NCI-H526 treated with DMSO at 0.1 percent for 48 hours (cell line): ENCODE measurements around the gene PAAF1.

Source experiments
- DNase-seq: peaks from one replicate; lab custom pipeline; 2025; lab: John Stamatoyannopoulos, UW

PAAF1 gene

GRCh38 chr11:73945396-73945795 is 68.6 kb downstream of the PAAF1 start:
- DNase-seq: no peak

- DNase-seq: no peak
Observed at GRCh38 chr11:73946798-73947458, 70.1 kb downstream of the PAAF1 start.

DNA sequence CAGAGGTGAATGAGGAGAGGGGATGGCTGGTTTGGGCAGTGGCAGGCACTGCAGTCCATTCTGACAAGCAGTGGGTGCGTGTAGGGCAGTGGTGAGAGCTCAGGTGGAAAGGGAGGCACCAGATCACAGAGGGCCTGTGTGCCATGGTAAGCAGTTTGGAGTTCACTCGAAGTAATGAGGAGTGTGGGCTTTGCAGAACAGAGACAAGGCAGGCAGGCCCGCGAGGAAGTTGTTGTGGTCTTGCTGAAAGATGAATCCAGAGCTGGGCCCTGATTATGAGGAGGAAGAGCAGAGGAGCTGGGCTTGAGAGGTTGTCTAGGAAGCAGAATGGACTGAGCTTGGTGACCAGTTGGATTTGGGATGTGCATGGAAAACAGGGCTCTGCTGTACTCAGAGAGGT is 72.4 kb downstream of the PAAF1 start:
- no peak for DNase-seq

GRCh38 chr11:73949912-73950311 is 73.1 kb downstream of the PAAF1 start:
- DNase-seq: no peak

DNA sequence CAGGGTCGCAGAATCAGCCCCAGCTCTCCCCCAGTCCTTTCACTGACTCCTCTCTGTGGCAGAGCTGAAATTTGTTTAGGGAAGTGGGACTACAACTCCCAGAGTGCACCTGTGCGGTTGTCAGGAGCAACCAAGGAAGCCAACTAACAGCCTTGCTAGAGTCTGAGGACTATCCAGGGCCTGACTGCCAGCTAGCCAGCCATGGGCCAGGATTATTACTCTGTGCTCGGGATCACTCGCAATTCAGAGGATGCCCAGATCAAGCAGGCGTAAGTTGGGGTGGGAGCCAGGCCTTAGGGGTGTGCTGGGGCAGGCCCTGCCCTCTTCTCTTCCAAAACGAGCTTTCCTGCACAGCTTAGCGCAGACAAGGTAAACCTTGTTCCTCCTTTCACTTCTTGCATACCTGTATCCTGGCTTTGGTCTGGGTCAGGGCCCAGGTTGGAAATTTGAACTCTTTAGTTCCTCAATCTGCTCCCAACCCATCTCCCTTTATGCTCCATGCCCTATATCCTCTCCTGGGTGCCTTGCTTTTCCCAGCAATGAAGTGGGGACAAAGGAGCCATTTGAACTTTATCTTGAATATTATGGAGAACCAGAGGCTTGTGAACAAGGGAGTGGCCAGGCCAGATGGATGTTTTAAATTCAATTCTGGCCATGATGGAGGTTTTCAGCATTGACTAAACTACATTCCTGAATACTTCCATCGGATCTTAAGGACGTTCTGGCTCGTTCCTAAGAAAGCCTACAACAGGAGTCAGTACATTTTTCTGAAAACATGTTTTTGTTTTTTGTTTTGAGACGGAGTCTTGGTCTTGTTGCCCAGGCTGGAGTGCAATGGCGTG is 74.3 kb downstream of the PAAF1 start, which contains the start of gene DNAJB13:
DNAJB13 (plus strand) TSS at position 158 of the 842 bp plus-strand sequence; CDS start at position 202, 44 bp downstream.
- peak; percentile 11 for DNase-seq

DNA sequence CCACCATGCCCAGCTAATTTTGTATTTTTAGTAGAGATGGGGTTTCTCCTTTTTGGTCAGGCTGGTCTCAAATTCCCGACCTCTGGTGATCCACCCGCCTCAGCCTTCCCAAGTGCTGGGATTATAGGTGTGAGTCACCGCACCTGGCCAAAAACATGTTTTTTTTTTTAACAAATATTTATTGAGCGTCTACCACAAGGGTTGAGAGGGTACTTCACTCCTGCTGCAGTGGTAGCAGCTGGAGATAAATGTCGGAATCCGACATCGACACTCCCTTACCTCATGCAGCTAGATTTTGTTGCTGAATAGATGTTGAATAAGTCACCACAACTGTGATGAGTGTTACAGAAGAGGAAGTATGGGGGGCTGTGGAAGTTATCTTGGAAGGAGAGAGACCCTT is 75.0 kb downstream of the PAAF1 start:
- no peak for DNase-seq

DNA sequence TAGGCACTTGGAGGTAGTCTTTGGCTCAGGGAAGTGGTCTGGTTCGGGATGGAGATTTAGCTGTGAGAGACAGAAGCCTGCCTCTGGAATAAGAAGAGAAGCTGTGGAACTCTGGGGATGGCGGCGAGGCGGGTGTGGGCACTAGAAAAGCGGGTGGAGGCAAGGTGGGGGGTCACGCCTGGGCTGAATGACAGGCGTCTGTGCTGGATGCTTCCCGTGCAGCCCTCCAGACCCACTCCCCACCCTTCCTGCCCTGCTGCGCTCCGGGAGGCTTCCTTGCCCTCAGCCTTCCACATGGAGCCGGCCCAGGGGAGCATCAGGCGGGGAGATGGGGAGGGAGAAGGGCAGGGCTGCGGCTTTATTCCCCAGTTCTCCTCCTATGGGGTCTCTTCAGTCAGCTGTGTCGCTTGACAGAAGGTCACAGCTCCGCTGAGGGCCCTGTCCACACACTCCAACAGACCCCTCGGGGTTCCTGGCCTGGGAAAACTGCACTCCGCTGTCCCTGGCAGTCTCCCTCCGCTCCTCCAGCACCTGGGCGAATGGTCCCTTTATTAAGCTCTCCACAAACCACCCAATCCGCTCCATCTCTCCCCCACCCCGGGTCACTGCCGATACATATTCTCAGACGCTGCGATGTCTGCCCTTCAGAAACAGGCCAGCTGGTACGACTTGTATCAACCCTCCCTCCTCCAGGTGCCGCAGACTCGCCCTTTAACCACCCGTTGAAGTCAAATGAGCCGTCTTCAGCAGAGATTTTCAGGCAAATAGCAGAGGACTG is 80.3 kb downstream of the PAAF1 start:
- peak; percentile 14 for DNase-seq

DNA sequence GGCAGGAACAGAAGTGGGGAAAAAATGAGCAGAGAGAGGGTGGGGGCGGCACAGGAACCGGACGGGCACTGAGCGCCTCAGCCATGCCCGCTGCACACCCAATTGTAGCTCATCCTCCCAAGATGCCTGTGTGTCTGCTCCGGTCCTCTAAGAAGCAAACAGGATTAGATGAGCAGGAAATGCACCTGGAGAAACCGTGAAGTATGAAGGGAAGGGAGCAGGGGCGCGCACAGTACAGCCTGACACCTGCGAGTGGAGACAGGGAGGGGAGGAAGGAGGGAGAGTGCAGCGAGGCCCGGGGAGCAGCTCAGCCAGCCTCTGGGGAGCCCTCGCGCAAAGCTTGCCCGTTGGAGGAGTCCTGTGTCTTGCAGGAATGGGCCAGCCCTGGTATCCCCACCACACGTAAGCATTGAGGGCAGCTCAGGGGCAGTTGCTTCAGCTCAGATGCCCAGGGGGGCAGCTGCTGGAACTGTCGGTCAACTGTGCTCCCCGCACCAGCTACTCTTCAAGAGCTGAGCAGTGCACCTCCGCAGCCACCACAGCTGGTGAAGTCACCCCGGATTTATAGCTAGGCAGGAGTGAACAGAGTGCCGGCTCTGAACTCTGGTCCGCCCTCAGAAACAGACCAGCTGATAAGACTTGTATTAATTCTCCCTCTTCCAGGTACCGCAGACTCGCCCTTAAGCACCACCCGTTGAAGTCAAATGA is 81.0 kb downstream of the PAAF1 start:
- DNase-seq: no peak

GRCh38 chr11:73958521-73959141 is 81.8 kb downstream of the PAAF1 start:
- no peak for DNase-seq

DNA sequence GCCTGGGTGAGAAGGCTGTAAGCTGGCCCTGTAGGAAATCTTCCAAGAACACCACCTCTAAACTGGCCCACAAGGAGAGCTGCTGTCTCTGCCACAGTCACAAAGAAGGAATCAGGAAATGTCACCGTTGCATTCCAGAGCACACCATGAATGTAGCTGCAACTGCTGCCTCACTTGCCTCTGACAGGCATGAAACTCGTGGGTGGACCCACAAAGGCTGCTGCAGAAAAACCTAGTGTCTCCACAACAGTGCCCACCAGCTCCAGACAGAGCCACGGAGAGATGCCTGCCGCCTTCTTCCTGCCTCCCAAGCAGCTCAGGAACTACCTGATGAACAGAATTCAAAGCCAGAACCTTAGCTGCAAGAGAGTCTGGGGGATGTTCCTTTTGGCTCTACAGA is 84.5 kb downstream of the PAAF1 start:
- no peak for DNase-seq

DNA sequence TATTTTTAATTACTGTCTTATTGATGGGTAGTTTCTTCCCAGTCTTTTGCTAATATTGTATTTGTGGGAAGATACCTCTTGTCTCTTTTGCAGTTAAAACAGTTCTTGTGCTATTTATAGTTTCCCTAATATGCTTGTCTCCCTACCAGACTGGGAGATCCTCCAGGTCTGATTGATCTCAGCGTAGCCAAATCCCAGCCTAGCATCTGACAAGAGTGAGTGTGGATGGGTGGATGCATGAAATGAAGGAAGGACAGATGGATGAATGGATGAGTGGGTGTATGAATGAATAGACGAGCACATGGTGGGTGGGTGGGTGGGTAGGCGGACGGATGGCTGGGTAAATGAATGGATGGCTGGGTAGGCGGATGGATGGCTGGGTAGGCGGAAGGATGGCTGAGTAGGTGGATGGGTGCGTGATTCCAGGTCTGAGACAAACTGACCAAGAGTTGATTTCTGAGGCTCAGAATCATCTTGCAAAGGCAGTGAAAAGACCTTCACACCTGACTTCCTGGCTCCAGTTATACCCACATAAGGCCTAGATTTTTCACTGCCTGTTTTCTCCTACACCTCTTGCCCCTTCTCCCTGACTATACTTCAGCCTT is 85.4 kb downstream of the PAAF1 start:
- DNase-seq: no peak

DNA sequence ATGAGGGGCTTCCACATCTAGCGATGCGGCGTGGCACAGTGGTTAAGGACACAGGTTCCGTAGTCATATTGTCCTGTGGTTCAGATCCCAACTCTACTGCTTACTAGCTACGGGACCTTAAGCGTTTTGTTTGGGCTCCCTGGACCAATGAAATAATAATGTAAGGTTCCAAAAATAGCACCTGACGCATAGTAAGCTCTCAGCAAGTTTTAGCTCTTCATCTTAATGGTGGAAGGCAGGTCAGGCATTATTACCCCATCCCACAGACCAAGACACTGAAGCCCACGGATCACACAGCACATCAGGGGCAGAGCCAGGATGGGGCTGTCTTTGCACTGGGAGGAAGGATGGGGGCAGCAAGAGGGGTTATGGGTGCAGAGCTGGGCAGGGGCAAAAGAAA is 87.1 kb downstream of the PAAF1 start:
- no peak for DNase-seq

GRCh38 chr11:73965076-73965763 is 88.4 kb downstream of the PAAF1 start:
- no peak for DNase-seq

GRCh38 chr11:73965764-73966121 is 88.9 kb downstream of the PAAF1 start:
- no peak for DNase-seq

DNA sequence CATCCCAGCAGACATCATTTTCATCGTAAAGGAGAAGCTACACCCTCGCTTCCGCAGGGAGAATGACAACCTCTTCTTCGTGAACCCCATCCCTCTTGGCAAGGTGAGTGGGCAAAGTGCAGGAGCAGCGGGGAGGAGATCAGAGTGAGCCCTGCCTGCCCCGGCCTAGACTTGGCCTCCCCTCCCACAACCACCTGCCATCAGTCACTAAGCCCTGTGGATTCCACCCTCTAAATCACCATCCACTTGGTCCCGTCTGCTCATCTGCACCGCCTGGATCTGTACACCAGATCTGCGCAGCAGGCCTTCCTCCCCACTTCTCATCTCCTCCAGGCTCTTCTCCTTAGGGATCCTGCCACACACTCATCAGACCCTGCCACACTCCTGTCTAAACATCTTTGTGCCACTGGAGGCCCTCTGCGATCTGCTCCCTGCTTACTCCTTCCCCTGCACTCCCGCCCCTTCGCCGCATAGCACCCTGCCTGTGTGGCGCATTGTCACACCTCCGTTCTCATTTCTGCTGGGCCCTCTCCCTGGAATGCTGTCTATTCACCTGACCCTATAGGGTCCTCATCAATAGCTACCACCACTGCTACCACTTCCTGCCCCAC is 91.7 kb downstream of the PAAF1 start:
- no peak for DNase-seq

DNA sequence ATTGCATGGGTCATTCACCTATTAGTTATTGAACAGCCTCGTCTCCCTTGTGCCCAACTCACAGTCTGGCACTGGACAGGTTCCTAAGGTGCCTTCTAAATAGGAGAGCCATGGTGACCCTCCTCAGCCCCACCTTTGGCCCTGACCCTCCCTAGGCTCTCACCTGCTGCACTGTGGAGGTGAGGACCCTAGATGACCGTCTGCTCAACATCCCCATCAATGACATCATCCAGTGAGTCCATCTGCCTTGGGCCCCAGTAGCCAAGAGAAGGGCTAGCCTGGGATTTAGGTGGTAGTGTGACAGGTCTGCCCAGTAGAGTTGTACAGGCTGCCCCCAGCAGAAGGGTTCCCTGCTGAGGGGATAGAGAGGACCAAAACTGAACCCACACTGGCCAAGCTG is 92.3 kb downstream of the PAAF1 start:
- DNase-seq: no peak

GRCh38 chr11:73969991-73970800 is 93.4 kb downstream of the PAAF1 start:
- no peak for DNase-seq

DNA sequence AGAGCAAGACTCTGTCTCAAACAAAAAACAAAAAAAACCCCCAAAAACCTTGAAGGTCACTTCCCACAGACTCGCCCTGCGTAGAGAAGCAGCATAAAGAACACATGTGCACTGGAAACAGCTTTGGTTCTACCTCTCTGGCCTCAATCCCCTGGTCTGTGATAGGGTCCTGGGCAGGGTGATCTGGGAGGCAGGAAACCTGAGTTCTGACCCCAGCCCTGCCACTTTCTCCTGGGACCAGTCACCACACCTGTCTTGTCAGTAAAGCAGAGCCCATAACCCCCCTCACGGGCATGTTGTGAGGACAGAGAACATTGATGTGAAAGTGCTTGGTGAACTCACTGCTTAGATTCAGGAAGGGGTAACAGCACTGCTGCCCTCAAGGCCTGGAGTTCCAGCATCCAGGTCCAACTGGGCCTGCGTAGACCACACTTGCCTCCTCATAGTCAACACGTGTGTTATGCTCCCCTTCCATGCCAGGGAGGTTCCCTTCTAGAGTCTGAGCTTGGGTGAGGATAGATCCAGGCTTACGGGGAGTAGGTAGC is 94.4 kb downstream of the PAAF1 start:
- no peak for DNase-seq

GRCh38 chr11:73972187-73972586 is 95.4 kb downstream of the PAAF1 start:
- DNase-seq: no peak
